Stimulated activated CD4-positive, alpha-beta T cell treated with anti-CD3 and anti-CD28 coated beads, TNF-alpha, amount 100 ng/mL, for 1 hour (primary cell): ENCODE data around the gene RAD9B.
A peak's percentile ranks its signal among the peaks of the same experiment; 100 is the strongest.
"Not testable (repeated sequence)": the region's sequence is repeated elsewhere in the genome, so short reads cannot be mapped to it uniquely, and the experiment has no call there.

Experiments
- DNase-seq, 3 donors: peaks; one replicate each; pipeline ENCODE4 v3.0.0-alpha.2; 2020; ENCODE audit warnings: low read depth in 3 of 3, low spot score in 1 of 3

Gene RAD9B

GRCh38 chr12:110501752-110502738 is at the start of gene RAD9B, which contains the start of gene VPS29:
Gene RAD9B (plus strand): TSS chr12:110502331. CDS start chr12:110502338, 7 bp downstream.
Gene VPS29 (minus strand): TSS chr12:110502111. CDS start chr12:110502051, 60 bp downstream.
- DNase-seq = peak; percentile 95 to 97 (median 95)

GRCh38 chr12:110453569-110454296 is 48.4 kb upstream of the RAD9B start:
- no peak for DNase-seq

GRCh38 chr12:110458756-110459155 is 43.4 kb upstream of the RAD9B start:
- DNase-seq = no peak

GRCh38 chr12:110461189-110461588 is 40.9 kb upstream of the RAD9B start:
- not testable (repeated sequence) for DNase-seq

GRCh38 chr12:110465024-110465423 is 37.1 kb upstream of the RAD9B start:
- DNase-seq = no peak

GRCh38 chr12:110465765-110466164 is 36.4 kb upstream of the RAD9B start:
- not testable (repeated sequence) for DNase-seq

- no peak for DNase-seq
Measured at GRCh38 chr12:110466791-110467190, 35.3 kb upstream of the RAD9B start.

GRCh38 chr12:110467847-110468213 is 34.3 kb upstream of the RAD9B start:
- DNase-seq = no peak

- DNase-seq = peak; percentile 82 to 87 (median 85)
Measured at GRCh38 chr12:110468214-110469048, 33.7 kb upstream of the RAD9B start, which contains the start of the genes FAM216A and GPN3. Gene FAM216A (plus strand): TSS chr12:110468845. CDS start chr12:110468876, 31 bp downstream. Gene GPN3 (minus strand): TSS chr12:110468257. CDS start chr12:110468203, 54 bp downstream.

GRCh38 chr12:110475426-110475825 is 26.7 kb upstream of the RAD9B start:
- no peak for DNase-seq

- DNase-seq = no peak
Measured at GRCh38 chr12:110498984-110499706, 3.0 kb upstream of the RAD9B start.

- DNase-seq = no peak
Measured at GRCh38 chr12:110501399-110501751, 756 bp upstream of the RAD9B start.

- no peak for DNase-seq
Measured at GRCh38 chr12:110503432-110503831, 1.3 kb downstream of the RAD9B start.

GRCh38 chr12:110505332-110505731 is 3.2 kb downstream of the RAD9B start:
- no peak for DNase-seq

- DNase-seq = no peak
Measured at GRCh38 chr12:110508071-110508586, 6.0 kb downstream of the RAD9B start.

- no peak for DNase-seq
Measured at GRCh38 chr12:110513842-110514241, 11.7 kb downstream of the RAD9B start.

- no peak for DNase-seq
Measured at GRCh38 chr12:110514363-110514762, 12.2 kb downstream of the RAD9B start.

- DNase-seq = no peak
Measured at GRCh38 chr12:110516995-110517394, 14.9 kb downstream of the RAD9B start.

- not testable (repeated sequence) for DNase-seq
Measured at GRCh38 chr12:110518014-110518413, 15.9 kb downstream of the RAD9B start.
